OCI-LY1 (cell line): ENCODE measurements around the gene PCBD1.

ENCODE experiments used
- H2AFZ ChIP-seq: fragments of 200-600 bp; sonication (generic), shearing (Covaris generic); 2 replicates; pipeline ENCODE4 v1.6.0; 2014; ENCODE audit warnings: antibody characterized with exemption, mild to moderate bottlenecking, low read length
- H3F3A ChIP-seq: fragments of 200-600 bp; sonication (generic), shearing (Covaris generic); 2 replicates; pipeline ENCODE4 v1.6.0; 2014; ENCODE audit warnings: mild to moderate bottlenecking, antibody characterized with exemption, low read length, moderate library complexity; ENCODE audit not compliant: insufficient read depth
- H3K27ac ChIP-seq: fragments of 200-600 bp; sonication (generic); 2 replicates; pipeline ENCODE4 v1.5.1; 2014; ENCODE audit warnings: low read length, mixed run types, mild to moderate bottlenecking, low read depth; ENCODE audit not compliant: poor library complexity, severe bottlenecking
- H3K27me3 ChIP-seq: fragments of 200-600 bp; sonication (generic); 2 replicates; pipeline ENCODE4 v1.6.0; 2014; ENCODE audit warnings: antibody characterized with exemption, mild to moderate bottlenecking, low read length, moderate library complexity; ENCODE audit not compliant: insufficient read depth
- H3K36me3 ChIP-seq: fragments of 200-600 bp; sonication (generic); 2 replicates; pipeline ENCODE4 v1.6.1; 2014; ENCODE audit warnings: mild to moderate bottlenecking, antibody characterized with exemption, low read length, moderate library complexity, mixed read lengths; ENCODE audit not compliant: insufficient read depth
- H3K4me1 ChIP-seq: fragments of 200-600 bp; sonication (generic); 2 replicates; pipeline ENCODE4 v1.5.1; 2014; ENCODE audit warnings: mild to moderate bottlenecking, low read length, moderate library complexity; ENCODE audit not compliant: insufficient read depth, severe bottlenecking
- H3K4me2 ChIP-seq: fragments of 200-600 bp; sonication (generic), shearing (Covaris generic); 2 replicates; pipeline ENCODE4 v1.6.1; 2014; ENCODE audit warnings: low read length
- H3K4me3 ChIP-seq: fragments of 200-600 bp; sonication (generic); 2 replicates; pipeline ENCODE4 v1.5.1; 2014; ENCODE audit warnings: low read length, low read depth, mild to moderate bottlenecking, mixed read lengths; ENCODE audit not compliant: poor library complexity, severe bottlenecking
- H3K79me2 ChIP-seq: fragments of 200-600 bp; shearing (Covaris generic); 2 replicates; pipeline ENCODE4 v1.6.1; 2016; ENCODE audit warnings: mixed run types, low read length, mixed read lengths; ENCODE audit not compliant: insufficient read depth
- H3K9ac ChIP-seq: fragments of 200-600 bp; sonication (generic), shearing (Covaris generic); 2 replicates; pipeline ENCODE4 v1.6.1; 2014; ENCODE audit warnings: mild to moderate bottlenecking, low read length, mixed read lengths
- H3K9me2 ChIP-seq: fragments of 200-600 bp; sonication (generic), shearing (Covaris generic); 2 replicates; pipeline ENCODE4 v1.6.1; 2014; ENCODE audit warnings: low read depth, mild to moderate bottlenecking, low read length, mixed read lengths
- H3K9me3 ChIP-seq: fragments of 200-600 bp; shearing (Covaris generic); 2 replicates; pipeline ENCODE4 v1.6.1; 2014; ENCODE audit warnings: low read length, mixed read lengths
- H4K20me1 ChIP-seq: fragments of 200-600 bp; sonication (generic), shearing (Covaris generic); 2 replicates; pipeline ENCODE4 v1.6.0; 2016; ENCODE audit warnings: mild to moderate bottlenecking, low read length; ENCODE audit not compliant: insufficient read depth
- CTCF ChIP-seq: fragments of 200-600 bp; sonication (generic), shearing (Covaris generic); IDR thresholded peaks from 2 replicates; pipeline ENCODE4 v1.5.1; 2017; ENCODE audit warnings: mild to moderate bottlenecking, antibody characterized with exemption, low read length, moderate library complexity, mixed read lengths
- EZH2 ChIP-seq: fragments of 200-600 bp; sonication (generic), shearing (Covaris generic); IDR thresholded peaks from 2 replicates; pipeline ENCODE4 v1.8.0; 2017; ENCODE audit warnings: borderline replicate concordance, mixed run types, mild to moderate bottlenecking, antibody characterized with exemption, low read length, moderate library complexity, mixed read lengths

The PCBD1 gene

GRCh38 chr10:70843333-70843732 lies 45.0 kb downstream of the PCBD1 start:
- H3K4me2 ChIP-seq = no peak overlapping the region
- H3K27me3 ChIP-seq = no peaks in the 10 kb centered on the region
- no peak for TF ChIP-seq EZH2
- no peak for TF ChIP-seq CTCF
- H3K9ac ChIP-seq = no peak overlapping the region
- no peaks in the 10 kb centered on the region for H3F3A ChIP-seq
- H3K4me1 ChIP-seq = no peaks in the 10 kb centered on the region
- no peak overlapping the region for H2AFZ ChIP-seq
- H3K79me2 ChIP-seq = no peaks in the 10 kb centered on the region
- H3K9me3 ChIP-seq = no peaks in the 10 kb centered on the region
- H3K4me3 ChIP-seq = no peak overlapping the region
- no peaks in the 10 kb centered on the region for H4K20me1 ChIP-seq
- no peaks in the 10 kb centered on the region for H3K9me2 ChIP-seq
- no peak overlapping the region for H3K27ac ChIP-seq
- peaks cover 12% of the 10 kb centered on the region; the same call in 1 of the 2 replicates for H3K36me3 ChIP-seq

DNA sequence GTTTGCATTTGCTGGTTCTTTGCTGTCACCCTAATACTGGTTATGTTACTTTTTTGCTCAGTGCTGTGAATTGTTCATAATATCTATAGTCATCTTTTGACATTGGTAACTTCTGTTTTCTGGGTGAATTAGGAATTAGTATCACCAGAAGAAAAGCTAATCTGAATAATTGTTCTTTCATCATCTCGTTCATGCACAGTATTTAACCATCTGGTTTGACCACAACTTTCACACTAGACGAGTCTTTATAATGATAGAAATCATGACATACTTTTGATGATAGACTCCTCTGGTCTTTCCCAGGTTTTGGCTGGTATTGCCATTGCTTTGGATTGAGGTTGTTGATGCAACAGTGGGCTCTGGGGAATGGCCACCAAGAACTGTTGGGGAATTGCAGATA lies 47.5 kb downstream of the PCBD1 start:
- H4K20me1 ChIP-seq = no peaks in the 10 kb centered on the region
- H3F3A ChIP-seq = no peaks in the 10 kb centered on the region
- no peaks in the 10 kb centered on the region for H3K79me2 ChIP-seq
- H3K4me3 ChIP-seq = no peak overlapping the region
- no peak overlapping the region for H3K27ac ChIP-seq
- H3K4me2 ChIP-seq = no peak overlapping the region
- H3K9me2 ChIP-seq = no peaks in the 10 kb centered on the region
- no peaks in the 10 kb centered on the region for H3K27me3 ChIP-seq
- peaks cover 22% of the 10 kb centered on the region for H3K36me3 ChIP-seq
- no peak for TF ChIP-seq CTCF
- TF ChIP-seq EZH2 = no peak
- H2AFZ ChIP-seq = no peak overlapping the region
- no peak overlapping the region for H3K9ac ChIP-seq
- no peaks in the 10 kb centered on the region for H3K4me1 ChIP-seq
- peaks cover 2% of the 10 kb centered on the region; the same call in 1 of the 2 replicates for H3K9me3 ChIP-seq

- peaks cover 2% of the 10 kb centered on the region; the same call in 1 of the 2 replicates for H3K9me3 ChIP-seq
- no peaks in the 10 kb centered on the region for H3K4me1 ChIP-seq
- no peaks in the 10 kb centered on the region for H3K27me3 ChIP-seq
- H3K27ac ChIP-seq = no peak overlapping the region
- peaks cover 17% of the 10 kb centered on the region for H3K36me3 ChIP-seq
- H3K4me3 ChIP-seq = no peak overlapping the region
- H3F3A ChIP-seq = no peaks in the 10 kb centered on the region
- no peaks in the 10 kb centered on the region for H3K9me2 ChIP-seq
- TF ChIP-seq CTCF (no peak), EZH2 (no peak)
- H4K20me1 ChIP-seq = no peaks in the 10 kb centered on the region
- no peak overlapping the region for H3K4me2 ChIP-seq
- H3K79me2 ChIP-seq = no peaks in the 10 kb centered on the region
- H3K9ac ChIP-seq = no peak overlapping the region
- no peak overlapping the region for H2AFZ ChIP-seq
These were observed 50.0 kb downstream of the PCBD1 start for GRCh38 chr10:70838270-70838805.
